ENCODE results near the gene GLYAT. TPM values are rescaled to one million over a fixed set of nuclear protein-coding genes. Genes with fewer than 3 reads are reported as not detected.
A peak's percentile ranks its signal among the peaks of the same experiment; 100 is the strongest.

Gene GLYAT
- total RNA-seq, 2 experiments from 2014 or later = not detected

- Mint-ChIP-seq H3K9me3 (no peaks in the 10 kb centered on the region), H3K27me3 (no peaks in the 10 kb centered on the region), H3K36me3 (ENCODE audit: low read depth) (no peaks in the 10 kb centered on the region), H3K27ac (no peak overlapping the region), H3K4me1 (ENCODE audit: low read depth) (no peaks in the 10 kb centered on the region), H3K4me3 (no peak overlapping the region)
- ATAC-seq (ENCODE audit: poor library complexity) = no peak
- H3K4me3 ChIP-seq (ENCODE audit: low read length) = no peak overlapping the region
- no peak overlapping the region for H3K27ac ChIP-seq (ENCODE audit: low read depth in 1 of 2, low read length in 2 of 2)
- H3K9me3 ChIP-seq (ENCODE audit: control insufficient read depth in 1 of 2, insufficient read depth in 1 of 2, low read length in 2 of 2) = peaks cover 0 to 4% of the 10 kb centered on the region in 2 experiments
- DNase-seq = peak in 1 of 14 experiments; percentile 5
- POLR2A ChIA-PET = no interaction called here
- intact Hi-C loops (cut with DNase I, micrococcal nuclease) = no loop called here
- CTCF ChIA-PET = no interaction called here
- H3K36me3 ChIP-seq (ENCODE audit: insufficient read depth, low read length) = no peaks in the 10 kb centered on the region
- no peak for TF ChIP-seq CTCF (IDR thresholded peaks at IDR 0.05)
- peaks cover 0 to 6% of the 10 kb centered on the region in 2 experiments for H3K27me3 ChIP-seq (ENCODE audit: control insufficient read depth in 1 of 2, insufficient read depth in 2 of 2, low read length in 2 of 2)
- no peaks in the 10 kb centered on the region for H3K4me1 ChIP-seq (ENCODE audit: insufficient read depth, low read length)
Observed at GRCh38 chr11:58776891-58777710, 45.4 kb upstream of the GLYAT start.

- H3K27ac ChIP-seq (ENCODE audit: low read depth in 1 of 2, low read length in 2 of 2) = no peak overlapping the region
- intact Hi-C loops (cut with DNase I, micrococcal nuclease) = no loop called here
- Mint-ChIP-seq H3K27me3 (no peaks in the 10 kb centered on the region), H3K36me3 (ENCODE audit: low read depth) (no peaks in the 10 kb centered on the region), H3K27ac (no peak overlapping the region), H3K9me3 (no peaks in the 10 kb centered on the region), H3K4me3 (no peak overlapping the region), H3K4me1 (ENCODE audit: low read depth) (no peaks in the 10 kb centered on the region)
- ChIA-PET POLR2A (no interaction called here), CTCF (no interaction called here)
- no peak for ATAC-seq (ENCODE audit: poor library complexity)
- H3K27me3 ChIP-seq (ENCODE audit: control insufficient read depth in 1 of 2, insufficient read depth in 2 of 2, low read length in 2 of 2) = peaks cover 0 to 8% of the 10 kb centered on the region in 2 experiments
- no peaks in the 10 kb centered on the region for H3K4me1 ChIP-seq (ENCODE audit: insufficient read depth, low read length)
- TF ChIP-seq CTCF (IDR thresholded peaks at IDR 0.05) = no peak
- DNase-seq = no peak
- H3K4me3 ChIP-seq (ENCODE audit: low read length) = no peak overlapping the region
- no peaks in the 10 kb centered on the region for H3K9me3 ChIP-seq (ENCODE audit: control insufficient read depth in 1 of 2, insufficient read depth in 1 of 2, low read length in 2 of 2)
- no peaks in the 10 kb centered on the region for H3K36me3 ChIP-seq (ENCODE audit: insufficient read depth, low read length)
Observed at GRCh38 chr11:58775066-58775708, 43.4 kb upstream of the GLYAT start.

GRCh38 chr11:58774164-58774593, 42.4 kb upstream of the GLYAT start:
- no peak overlapping the region for H3K27ac ChIP-seq (ENCODE audit: low read depth in 1 of 2, low read length in 2 of 2)
- no peaks in the 10 kb centered on the region for H3K36me3 Mint-ChIP-seq (ENCODE audit: low read depth)
- peaks cover 0 to 8% of the 10 kb centered on the region in 2 experiments for H3K27me3 ChIP-seq (ENCODE audit: control insufficient read depth in 1 of 2, insufficient read depth in 2 of 2, low read length in 2 of 2)
- ChIA-PET CTCF (interaction anchor here (0.6 kb wide), 1 partner anchor 287 kb away, joined by 4 read pairs; no protein-coding TSS in a partner anchor), POLR2A (no interaction called here)
- TF ChIP-seq CTCF (IDR thresholded peaks at IDR 0.05) = no peak
- DNase-seq = no peak
- no peak overlapping the region for H3K4me3 ChIP-seq (ENCODE audit: low read length)
- no peaks in the 10 kb centered on the region for H3K4me1 Mint-ChIP-seq (ENCODE audit: low read depth)
- H3K4me1 ChIP-seq (ENCODE audit: insufficient read depth, low read length) = no peaks in the 10 kb centered on the region
- no peaks in the 10 kb centered on the region for H3K27me3 Mint-ChIP-seq
- no peaks in the 10 kb centered on the region for H3K9me3 ChIP-seq (ENCODE audit: control insufficient read depth in 1 of 2, insufficient read depth in 1 of 2, low read length in 2 of 2)
- no peak for ATAC-seq (ENCODE audit: poor library complexity)
- intact Hi-C loops (cut with DNase I, micrococcal nuclease) = no loop called here
- no peak overlapping the region for H3K27ac Mint-ChIP-seq
- H3K9me3 Mint-ChIP-seq = no peaks in the 10 kb centered on the region
- H3K36me3 ChIP-seq (ENCODE audit: insufficient read depth, low read length) = no peaks in the 10 kb centered on the region
- H3K4me3 Mint-ChIP-seq = no peak overlapping the region
